ENCODE measurements around the gene FGF18. TPM values are rescaled to one million over a fixed set of nuclear protein-coding genes. Genes with fewer than 3 reads are reported as not detected.

FGF18 gene
- total and polyA plus RNA-seq, 2 of the 4 experiments (the other 2 are of a cell fraction): 0.15 TPM; not detected in 1

GRCh38 chr5:171429543-171429910, 10.1 kb downstream of the FGF18 start:
- no peak overlapping the region for H2AK9ac ChIP-seq (replicated peaks; ENCODE audit: low read depth, low read length, poor library complexity)
- CTCF ChIA-PET: no interaction called here
- no peaks in the 10 kb centered on the region for H3K4me1 ChIP-seq (ENCODE audit: control insufficient read depth, insufficient read depth, low read length)
- no peak overlapping the region for H2BK20ac ChIP-seq (ENCODE audit: low read depth, low read length)
- DNase-seq (no peak), ATAC-seq (ENCODE audit: low read depth) (no peak)
- H4K5ac ChIP-seq (ENCODE audit: low read depth, low read length): no peak overlapping the region
- H3K36me3 ChIP-seq (ENCODE audit: control insufficient read depth, insufficient read depth, low read length): no peaks in the 10 kb centered on the region
- no peak overlapping the region for H3K56ac ChIP-seq (ENCODE audit: extremely low read depth, insufficient read depth, low read length)
- no peak overlapping the region for H4K8ac ChIP-seq (ENCODE audit: low read depth in 2 of 2, low read length in 2 of 2)
- no peaks in the 10 kb centered on the region for H3K9me1 ChIP-seq (ENCODE audit: insufficient read depth, low read length)
- TF ChIP-seq RCOR1 (IDR thresholded peaks at IDR 0.05; ENCODE audit: insufficient replicate concordance, low read length): no peak
- TF ChIP-seq, protein P1, sequence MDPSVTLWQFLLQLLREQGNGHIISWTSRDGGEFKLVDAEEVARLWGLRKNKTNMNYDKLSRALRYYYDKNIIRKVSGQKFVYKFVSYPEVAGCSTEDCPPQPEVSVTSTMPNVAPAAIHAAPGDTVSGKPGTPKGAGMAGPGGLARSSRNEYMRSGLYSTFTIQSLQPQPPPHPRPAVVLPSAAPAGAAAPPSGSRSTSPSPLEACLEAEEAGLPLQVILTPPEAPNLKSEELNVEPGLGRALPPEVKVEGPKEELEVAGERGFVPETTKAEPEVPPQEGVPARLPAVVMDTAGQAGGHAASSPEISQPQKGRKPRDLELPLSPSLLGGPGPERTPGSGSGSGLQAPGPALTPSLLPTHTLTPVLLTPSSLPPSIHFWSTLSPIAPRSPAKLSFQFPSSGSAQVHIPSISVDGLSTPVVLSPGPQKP (IDR thresholded peaks at IDR 0.05; ENCODE audit: borderline replicate concordance, low read depth, low read length): no peak
- no peak for TF ChIP-seq BHLHE40 (IDR thresholded peaks at IDR 0.05; ENCODE audit: low read depth, low read length)
- no peak for TF ChIP-seq RFX5 (IDR thresholded peaks at IDR 0.05; ENCODE audit: low read depth, low read length)
- TF ChIP-seq CHD1 (IDR thresholded peaks at IDR 0.05; ENCODE audit: low read depth, low read length): no peak
- no peak for TF ChIP-seq NFE2L2 (IDR thresholded peaks at IDR 0.05; ENCODE audit: low read depth, low read length)
- no peak for TF ChIP-seq RAD21 (IDR thresholded peaks at IDR 0.05; ENCODE audit: low read length)
- no peak overlapping the region for H4K91ac ChIP-seq (ENCODE audit: insufficient read depth, low read depth, low read length)
- no peak overlapping the region for H3K27ac ChIP-seq (ENCODE audit: insufficient read depth, low read length)
- H3K9me3 ChIP-seq (ENCODE audit: control insufficient read depth, insufficient read depth, low read length): no peaks in the 10 kb centered on the region
- BruUV-seq (replicated peaks): no TSS peak
- H3K4me3 ChIP-seq (ENCODE audit: insufficient read depth, low read depth, low read length): no peak overlapping the region
- intact Hi-C loops (cut with micrococcal nuclease) (no loop called here), in situ Hi-C loops (cut with MboI; ENCODE audit: low sequenced_read_pairs) (loop anchor here (25.0 kb wide), 1 partner anchor 433 kb away; no protein-coding TSS in a partner anchor), dilution Hi-C loops (cut with HindIII; ENCODE audit: low sequenced_read_pairs, unreplicated experiment) (no loop called here)
- H2BK5ac ChIP-seq (ENCODE audit: low read depth, low read length, poor library complexity, severe bottlenecking): no peak overlapping the region
- no peak overlapping the region for H2AFZ ChIP-seq (replicated peaks; ENCODE audit: low read length, poor library complexity)
- no peak overlapping the region for H3K23ac ChIP-seq (ENCODE audit: low read depth, low read length)
- no peak overlapping the region for H3K9ac ChIP-seq (ENCODE audit: low read depth, low read length)
- POLR2A ChIA-PET (ENCODE audit: unreplicated experiment): no interaction called here
- H3K14ac ChIP-seq (replicated peaks; ENCODE audit: low read depth, low read length): no peak overlapping the region
- no peak overlapping the region for H3K18ac ChIP-seq (ENCODE audit: low read depth, low read length)
- no peaks in the 10 kb centered on the region for H3K79me1 ChIP-seq (ENCODE audit: low read depth in 1 of 2, low read length in 2 of 2)
- H3K27me3 ChIP-seq (ENCODE audit: control insufficient read depth, insufficient read depth, low read length): no peaks in the 10 kb centered on the region; the same call in 1 of the 2 replicates
- no peak overlapping the region for H3K4ac ChIP-seq (ENCODE audit: low read depth, low read length)
- no CpG with 5 or more reads among the region's 4 CpGs for WGBS, 2 experiments (ENCODE audit: extremely low coverage in 2 of 2, insufficient read length in 1 of 2)
- H4K20me1 ChIP-seq (ENCODE audit: insufficient read depth, low read length): no peaks in the 10 kb centered on the region
- H2BK15ac ChIP-seq (ENCODE audit: low read depth, low read length): no peak overlapping the region
- no peak overlapping the region for H2AK5ac ChIP-seq (ENCODE audit: low read depth, low read length)
- no peak overlapping the region for H2BK120ac ChIP-seq (ENCODE audit: low read depth, low read length)
- H3K4me2 ChIP-seq (ENCODE audit: low read depth, low read length): no peak overlapping the region
